GM21515 (cell line): ENCODE data around the gene HTR6.

ENCODE experiments used
- ATAC-seq: cut with Tn5 transposase; IDR thresholded peaks from one replicate; pipeline ENCODE4 v1.9.1; 2021; ENCODE audit not compliant: unreplicated experiment

Gene HTR6

DNA sequence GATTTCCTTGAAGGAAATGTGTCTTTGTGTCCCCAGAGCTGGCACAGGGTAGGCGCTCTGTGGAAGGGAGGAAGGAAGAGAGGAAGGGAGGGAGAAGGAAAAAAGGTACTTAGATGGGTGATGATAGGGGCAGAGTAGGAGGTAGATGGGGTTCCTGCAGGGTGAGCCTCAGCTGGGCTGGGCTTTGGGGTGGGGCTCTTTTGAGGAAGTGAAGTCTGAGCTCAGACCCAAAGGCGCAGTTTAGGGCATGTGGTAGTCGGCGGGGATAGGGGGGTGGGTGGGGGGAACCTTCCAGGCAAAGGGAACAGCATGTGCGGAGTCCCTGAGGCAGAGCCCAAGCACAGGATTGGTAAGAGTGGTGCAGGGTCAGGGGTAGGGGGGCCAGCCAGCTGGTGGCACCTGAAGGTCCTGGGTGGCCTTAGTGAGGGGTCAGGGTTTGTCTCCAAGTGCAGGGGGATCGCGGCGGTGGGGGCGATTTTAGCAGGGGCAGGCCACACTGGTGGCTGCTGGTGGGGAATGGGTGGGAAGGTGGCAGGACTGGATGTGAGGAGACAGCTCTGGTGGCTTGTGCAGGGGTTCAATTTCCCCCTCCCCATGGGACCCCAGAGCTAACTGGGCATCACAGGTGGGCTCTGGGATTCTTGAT is 8.4 kb upstream of the HTR6 start:
- ATAC-seq: no peak

GRCh38 chr1:19656780-19657466 is 7.8 kb upstream of the HTR6 start:
- no peak for ATAC-seq

- ATAC-seq: no peak
Observed at GRCh38 chr1:19657511-19657910, 7.2 kb upstream of the HTR6 start.

DNA sequence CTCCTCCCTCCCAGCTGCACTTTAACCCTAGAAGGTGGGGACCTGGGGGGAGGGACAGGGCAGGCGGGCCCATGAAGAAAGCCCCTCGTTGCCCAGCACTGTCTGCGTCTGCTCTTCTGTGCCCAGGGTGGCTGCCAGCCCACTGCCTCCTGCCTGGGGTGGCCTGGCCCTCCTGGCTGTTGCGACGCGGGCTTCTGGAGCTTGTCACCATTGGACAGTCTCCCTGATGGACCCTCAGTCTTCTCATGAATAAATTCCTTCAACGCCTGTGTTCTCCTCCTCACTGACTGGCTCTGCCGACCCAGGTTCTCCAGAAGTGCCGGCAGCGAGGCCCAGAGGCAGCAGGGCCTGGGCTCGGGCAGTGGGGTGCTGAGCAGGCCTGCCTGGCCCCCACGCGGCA is 6.5 kb upstream of the HTR6 start:
- ATAC-seq: no peak

DNA sequence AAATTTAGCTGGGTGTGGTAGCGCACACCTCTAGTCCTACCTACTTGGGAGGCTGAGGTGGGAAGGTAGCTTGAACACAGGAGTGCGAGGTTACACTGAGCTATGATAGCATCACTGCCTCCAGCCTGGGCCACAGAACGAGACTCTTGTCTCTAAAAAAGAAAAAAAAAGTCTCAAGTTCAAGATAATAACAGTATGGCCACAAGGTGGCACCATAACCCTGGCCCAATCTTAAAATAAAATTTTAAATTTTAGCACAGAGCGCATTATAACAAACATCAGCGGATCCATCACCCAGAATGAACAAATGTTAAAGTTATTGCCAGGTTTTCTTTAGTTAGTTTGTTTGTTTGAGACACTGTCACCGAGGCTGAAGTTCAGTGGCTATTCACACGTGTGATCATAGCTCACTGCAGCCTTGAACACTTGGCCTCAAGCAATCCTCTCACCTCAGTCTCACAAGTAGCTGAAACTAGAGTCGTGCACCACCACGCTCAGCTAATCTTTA is 2.9 kb upstream of the HTR6 start:
- ATAC-seq: no peak

GRCh38 chr1:19662313-19662712 is 2.4 kb upstream of the HTR6 start:
- ATAC-seq: no peak

GRCh38 chr1:19665186-19665495 is 466 bp downstream of the HTR6 start:
- no peak for ATAC-seq

- ATAC-seq: no peak
Observed at GRCh38 chr1:19665496-19666465, 1.1 kb downstream of the HTR6 start.

- ATAC-seq: no peak
Observed at GRCh38 chr1:19668888-19669287, 4.2 kb downstream of the HTR6 start.

- no peak for ATAC-seq
Observed at GRCh38 chr1:19670787-19671186, 6.1 kb downstream of the HTR6 start.

DNA sequence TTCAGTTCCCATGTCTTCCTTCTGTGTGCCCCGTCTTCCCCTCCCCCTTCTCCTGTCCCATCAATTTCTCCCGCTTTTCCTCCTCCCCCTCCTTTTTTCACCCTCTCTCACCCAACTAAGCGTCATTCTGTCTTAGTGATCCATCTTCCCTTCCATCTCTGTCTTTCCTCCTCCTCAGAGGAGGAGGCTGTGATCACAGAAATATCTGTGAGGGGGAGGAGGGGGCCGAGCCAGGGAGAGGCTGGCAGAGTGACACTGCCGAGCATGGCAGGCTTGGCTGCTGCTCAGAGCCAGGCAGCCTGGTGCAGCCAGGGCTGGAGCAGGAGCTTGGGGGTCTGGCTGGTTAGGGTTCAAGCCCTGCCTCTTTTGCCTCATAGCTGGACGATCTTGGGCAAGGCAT is 7.6 kb downstream of the HTR6 start:
- no peak for ATAC-seq

GRCh38 chr1:19675797-19676196 is 11.1 kb downstream of the HTR6 start:
- ATAC-seq: no peak

DNA sequence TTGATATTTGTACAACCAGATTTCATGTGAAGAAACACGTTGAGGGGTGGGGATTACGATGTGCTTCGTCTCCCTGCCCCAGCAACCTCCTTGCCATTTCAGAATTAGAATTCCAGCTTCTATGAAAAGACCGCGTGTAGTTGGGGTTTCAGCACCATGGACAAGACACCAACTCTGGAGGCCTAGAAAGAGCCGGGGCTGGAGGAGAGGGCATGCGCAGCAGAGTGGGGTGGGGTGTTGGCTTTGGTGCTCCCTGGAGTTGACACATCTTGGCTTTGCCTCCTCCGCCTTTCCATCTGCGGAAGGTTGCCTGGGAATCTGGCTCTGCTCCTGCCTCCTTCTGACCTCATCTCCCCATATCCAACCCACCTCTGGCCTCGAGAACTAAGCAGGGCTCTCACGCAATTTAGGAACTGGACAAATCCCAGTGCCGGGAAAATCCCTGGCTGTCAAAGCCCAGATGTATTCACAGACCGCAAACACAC is 11.8 kb downstream of the HTR6 start:
- ATAC-seq: no peak

DNA sequence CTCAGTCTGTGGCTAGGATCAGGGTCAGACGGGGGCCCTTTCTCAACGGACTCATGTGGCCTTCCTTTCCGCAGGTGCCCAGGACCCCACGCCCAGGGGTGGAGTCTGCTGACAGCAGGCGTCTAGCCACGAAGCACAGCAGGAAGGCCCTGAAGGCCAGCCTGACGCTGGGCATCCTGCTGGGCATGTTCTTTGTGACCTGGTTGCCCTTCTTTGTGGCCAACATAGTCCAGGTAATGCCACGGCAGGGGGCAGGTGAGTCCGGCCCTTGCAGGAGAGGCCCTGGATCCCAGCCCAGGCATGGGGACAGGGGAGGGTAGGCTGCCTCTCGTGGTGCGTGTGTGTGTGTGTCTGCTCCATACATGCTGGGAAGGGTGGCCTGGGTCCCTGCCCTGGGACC is 13.8 kb downstream of the HTR6 start:
- ATAC-seq: no peak

GRCh38 chr1:19678931-19679453 is 14.3 kb downstream of the HTR6 start:
- no peak for ATAC-seq

GRCh38 chr1:19679691-19680090 is 15.0 kb downstream of the HTR6 start:
- no peak for ATAC-seq

GRCh38 chr1:19680644-19681043 is 16.0 kb downstream of the HTR6 start:
- no peak for ATAC-seq

- no peak for ATAC-seq
Observed at GRCh38 chr1:19682257-19682656, 17.6 kb downstream of the HTR6 start.

- no peak for ATAC-seq
Observed at GRCh38 chr1:19682901-19683300, 18.2 kb downstream of the HTR6 start.

DNA sequence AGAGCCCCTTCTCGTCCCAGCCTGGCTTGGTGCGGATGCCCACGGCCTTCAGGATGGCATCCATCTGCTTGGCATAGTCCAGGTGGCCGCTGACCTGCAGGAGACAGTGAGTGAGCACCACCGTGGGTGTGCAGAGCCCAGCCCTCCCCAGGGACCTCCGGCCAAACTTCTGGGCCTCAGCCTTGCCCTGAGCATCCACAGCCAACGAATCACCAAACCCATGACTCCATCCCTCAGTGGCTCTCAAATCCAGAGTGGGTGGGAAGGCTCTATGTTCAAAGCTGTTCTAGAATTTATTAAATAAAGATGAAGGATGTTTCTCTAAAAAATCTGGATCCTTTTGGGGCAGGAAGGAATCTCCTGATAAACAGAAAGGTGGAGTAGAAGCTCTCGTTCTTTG is 18.7 kb downstream of the HTR6 start:
- no peak for ATAC-seq

DNA sequence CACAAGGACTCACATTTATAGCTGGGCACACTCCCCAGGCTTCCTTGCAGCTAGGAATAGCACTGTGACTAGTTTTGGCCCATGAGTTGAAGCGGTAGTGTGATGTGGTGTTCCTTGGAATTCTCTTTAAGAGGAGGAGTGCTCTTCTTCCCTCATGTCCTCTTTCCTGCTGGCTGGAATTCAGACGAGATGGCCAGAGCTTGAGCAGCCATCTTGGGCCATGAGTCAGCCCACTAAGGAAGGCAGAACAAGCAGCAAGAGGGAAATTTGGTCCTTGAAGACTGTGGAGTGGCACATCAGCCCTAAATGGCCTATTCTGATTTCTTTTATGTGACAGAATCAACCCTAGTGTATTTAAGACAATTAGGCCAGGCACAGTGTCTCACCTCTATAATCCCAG is 20.0 kb downstream of the HTR6 start:
- no peak for ATAC-seq
